ENCODE data around the gene PBRM1.

DNA sequence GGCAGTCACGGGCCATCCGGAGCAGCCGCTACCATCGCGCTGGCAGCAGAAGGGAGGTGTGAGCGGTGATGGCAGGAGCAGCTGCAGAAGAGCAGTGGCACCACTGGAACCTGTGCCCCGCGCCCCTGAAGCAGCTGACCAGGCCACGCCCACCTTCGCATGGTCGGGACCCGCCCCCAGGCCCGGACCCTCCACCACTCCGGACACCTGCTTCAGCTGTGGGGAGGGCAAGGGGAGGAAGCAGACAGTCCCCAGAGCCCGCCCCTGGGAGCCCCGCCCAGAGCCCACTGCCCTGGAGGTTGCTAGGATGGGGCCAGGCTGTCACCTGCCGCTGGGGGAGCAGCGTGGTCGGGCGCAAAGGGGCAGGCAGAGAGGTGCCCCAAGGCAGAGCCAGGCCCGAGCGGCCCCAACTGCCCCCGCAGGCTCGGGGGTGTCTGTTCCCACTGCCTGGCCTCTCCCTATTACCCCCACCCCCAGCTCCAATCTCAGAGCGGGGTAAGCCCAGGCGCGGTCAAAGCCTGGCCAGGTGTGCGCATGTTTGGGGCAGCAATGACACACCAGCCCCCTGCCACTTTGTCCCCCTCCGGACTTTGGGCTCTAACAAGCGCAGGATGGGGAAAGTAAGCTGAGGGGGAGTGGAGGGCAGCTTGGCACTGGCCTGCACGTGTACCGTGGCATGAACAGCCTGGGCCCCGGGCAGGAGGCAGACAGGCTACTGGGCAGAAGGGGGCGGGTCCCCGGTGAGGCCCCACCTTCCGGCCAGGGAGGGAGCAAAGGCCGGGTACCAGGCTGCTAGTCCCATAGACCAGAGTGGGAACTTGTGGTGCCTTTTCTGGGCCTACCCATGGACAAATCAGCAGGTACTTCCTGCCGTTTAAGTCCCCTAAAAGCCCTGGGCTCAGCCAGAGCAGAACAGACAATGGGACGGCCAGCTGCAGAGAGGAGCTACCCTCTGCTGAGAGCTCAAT is 28.9 kb upstream of the PBRM1 start:
- no peak for TF ChIP-seq POLR2A (IDR thresholded peaks at IDR 0.05)
- TF ChIP-seq, protein P1, sequence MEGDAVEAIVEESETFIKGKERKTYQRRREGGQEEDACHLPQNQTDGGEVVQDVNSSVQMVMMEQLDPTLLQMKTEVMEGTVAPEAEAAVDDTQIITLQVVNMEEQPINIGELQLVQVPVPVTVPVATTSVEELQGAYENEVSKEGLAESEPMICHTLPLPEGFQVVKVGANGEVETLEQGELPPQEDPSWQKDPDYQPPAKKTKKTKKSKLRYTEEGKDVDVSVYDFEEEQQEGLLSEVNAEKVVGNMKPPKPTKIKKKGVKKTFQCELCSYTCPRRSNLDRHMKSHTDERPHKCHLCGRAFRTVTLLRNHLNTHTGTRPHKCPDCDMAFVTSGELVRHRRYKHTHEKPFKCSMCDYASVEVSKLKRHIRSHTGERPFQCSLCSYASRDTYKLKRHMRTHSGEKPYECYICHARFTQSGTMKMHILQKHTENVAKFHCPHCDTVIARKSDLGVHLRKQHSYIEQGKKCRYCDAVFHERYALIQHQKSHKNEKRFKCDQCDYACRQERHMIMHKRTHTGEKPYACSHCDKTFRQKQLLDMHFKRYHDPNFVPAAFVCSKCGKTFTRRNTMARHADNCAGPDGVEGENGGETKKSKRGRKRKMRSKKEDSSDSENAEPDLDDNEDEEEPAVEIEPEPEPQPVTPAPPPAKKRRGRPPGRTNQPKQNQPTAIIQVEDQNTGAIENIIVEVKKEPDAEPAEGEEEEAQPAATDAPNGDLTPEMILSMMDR (IDR thresholded peaks at IDR 0.05): no peak
- TF ChIP-seq POLR2AphosphoS5 (IDR thresholded peaks at IDR 0.05): no peak
